Prostate gland (tissue), 2 donors: ENCODE data around the gene STRN3. TPM values are rescaled to one million over a fixed set of nuclear protein-coding genes. Genes with fewer than 3 reads are reported as not detected.
A peak's percentile ranks its signal among the peaks of the same experiment; 100 is the strongest.

Experiments used
- DNase-seq: peaks from one replicate; pipeline ENCODE4 v3.0.0-alpha.2; 2019; ENCODE audit warnings: low spot score
- H3K27ac ChIP-seq, 2 donors: fragments of 200-600 bp; sonication (generic); 2 replicates each; pipeline ENCODE4 v1.5.1; 2017 to 2019
- H3K27me3 ChIP-seq: fragments of 200-600 bp; sonication (generic); replicated peaks from 2 replicates; pipeline ENCODE4 v1.5.1; 2019; ENCODE audit not compliant: insufficient read depth
- H3K36me3 ChIP-seq, 2 donors: fragments of 200-600 bp; sonication (generic); 1 replicate in 1 of 2; 2 replicates in 1 of 2; pipeline versions ENCODE4 v1.5.1 to v1.8.1; 2017 to 2019
- H3K4me1 ChIP-seq: fragments of 200-600 bp; sonication (generic); replicated peaks from 2 replicates; pipeline ENCODE4 v1.5.1; 2019
- H3K4me3 ChIP-seq, 2 donors: fragments of 200-600 bp; sonication (generic); 2 replicates each; pipeline ENCODE4 v1.5.1; 2017 to 2019
- H3K9me3 ChIP-seq: fragments of 200-600 bp; sonication (generic); 2 replicates; pipeline ENCODE4 v1.5.1; 2017
- CTCF ChIP-seq, 4 experiments: fragments of 200-600 bp in 2 of 4; fragments of 450-650 bp in 2 of 4; sonication (generic) in 2 of 4; IDR thresholded peaks; 1 replicate in 3 of 4; 2 replicates in 1 of 4; pipeline ENCODE4 v1.5.1; 2016 to 2019; ENCODE audit warnings: antibody characterized with exemption in 4 of 4, mild to moderate bottlenecking in 2 of 4, moderate library complexity in 2 of 4
- POLR2A ChIP-seq: fragments of 450-650 bp; IDR thresholded peaks from one replicate; pipeline ENCODE4 v1.6.1; 2016; ENCODE audit warnings: antibody characterized with exemption, mild to moderate bottlenecking
- POLR2AphosphoS5 ChIP-seq: sonication (generic); formaldehyde crosslinking; IDR thresholded peaks from one replicate; pipeline ENCODE4 v1.6.1; 2017; ENCODE audit warnings: antibody characterized with exemption
- WGBS: methylation state at CpG from one replicate; pipeline ENCODE4 v1.1.5; 2018; 5-methylcytosine and 5-hydroxymethylcytosine counted together
- intact Hi-C: fragments of 100-400 bp; cut with DNase I; formaldehyde crosslinking; loops from one replicate; pipeline ENCODE4 v1.14.2; 2022
- microRNA counts, 2 donors: library from miRNA; unstranded; fragments of <30 nt; microRNA quantifications; one replicate each; lab custom pipeline; 2016 to 2017
- microRNA-seq: library from miRNA; unstranded; fragments of <30 nt; microRNA quantifications from one replicate; pipeline ENCODE4, GENCODE V29; 2016
- small RNA-seq, 2 donors: library from RNA; depleted of rRNA; stranded (forward); fragments of <200 nt; gene quantifications; one replicate each; pipeline ENCODE3, GENCODE V24; 2016
- total RNA-seq, 2 donors: library from RNA; depleted of rRNA; stranded (reverse); fragments of >200 nt; gene quantifications; one replicate each; pipeline ENCODE4 v1.1.0, GENCODE V29; 2016

STRN3 gene
- total RNA-seq, 2 donors from 2014 or later, result 25.6 to 40.5 TPM

- Histone ChIP-seq H3K4me1 (no peaks in the 10 kb centered on the region), H3K27ac (no peak overlapping the region), H3K9me3 (no peaks in the 10 kb centered on the region), H3K4me3 (no peak overlapping the region), H3K27me3 (no peaks in the 10 kb centered on the region), H3K36me3 (no peaks in the 10 kb centered on the region)
- TF ChIP-seq POLR2A (no peak), CTCF (IDR thresholded peaks at IDR 0.05) (no peak), POLR2AphosphoS5 (no peak)
- WGBS, result 83% methylated on average over 1 of the region's 1 CpG
- intact Hi-C loops, result no loop called here
- no peak for DNase-seq
Observed at GRCh38 chr14:30849983-30850382, 176.2 kb downstream of the STRN3 start.

GRCh38 chr14:30849354-30849753, 176.8 kb downstream of the STRN3 start:
- TF ChIP-seq CTCF (IDR thresholded peaks at IDR 0.05) (no peak), POLR2A (no peak), POLR2AphosphoS5 (no peak)
- intact Hi-C loops, result no loop called here
- 89% methylated on average over 1 of the region's 1 CpG for WGBS
- Histone ChIP-seq H3K27ac (no peak overlapping the region), H3K4me3 (no peak overlapping the region), H3K27me3 (no peaks in the 10 kb centered on the region), H3K9me3 (no peaks in the 10 kb centered on the region), H3K36me3 (no peaks in the 10 kb centered on the region), H3K4me1 (no peaks in the 10 kb centered on the region)
- DNase-seq, result no peak

- no peak overlapping the region for H3K27ac ChIP-seq
- intact Hi-C loops, result no loop called here
- H3K36me3 ChIP-seq, result no peaks in the 10 kb centered on the region
- H3K9me3 ChIP-seq, result no peaks in the 10 kb centered on the region
- TF ChIP-seq CTCF (IDR thresholded peaks at IDR 0.05) (no peak), POLR2AphosphoS5 (no peak), POLR2A (no peak)
- H3K4me1 ChIP-seq, result no peaks in the 10 kb centered on the region
- no peaks in the 10 kb centered on the region for H3K27me3 ChIP-seq
- no peak for DNase-seq
- 93% methylated on average over 4 of the region's 4 CpGs for WGBS
- no peak overlapping the region for H3K4me3 ChIP-seq
Observed at GRCh38 chr14:30848449-30849240, 177.5 kb downstream of the STRN3 start.

MicroRNAs within 50 kb of the gene (microRNA counts, 767-probe panel; counts per million panel counts)
- 0 to 431 counts per million in 2 donors for microRNA hsa-miR-624-3p (lab: Ali Mortazavi, UCI)

Small RNAs within 50 kb of the gene (microRNA-seq; reads per million reads assigned to microRNA genes)
- 6.0 reads per million, percentile 45 among the genes with 10 or more reads in this experiment for gene MIR624

Small RNAs within 50 kb of the gene (small RNA-seq; reads per million reads assigned to genes)
- gene HIGD1AP17 (0 reads per million in 2 donors), gene MIR624 (0 to 0.10 reads per million in 2 donors)

Other genes with a start within 250 kb of the STRN3 start
- 10 to 100 TPM in 1 of 2 donors, 1 to 10 TPM in 1; 8.5 to 23.3 TPM for gene COCH, start 151.8 kb downstream of the STRN3 start, total RNA-seq
- gene AP4S1, start 730 bp downstream of the STRN3 start, total RNA-seq, result 1 to 10 TPM; 6.1 to 9.8 TPM
- 100 to 1,000 TPM; 108 to 189 TPM for gene HECTD1, start 181.4 kb upstream of the STRN3 start, total RNA-seq